PC-3 (cell line): ENCODE results near the gene NAV1. TPM values are rescaled to one million over a fixed set of nuclear protein-coding genes. Genes with fewer than 3 reads are reported as not detected.
A peak's percentile ranks its signal among the peaks of the same experiment; 100 is the strongest.

Source experiments
- ATAC-seq: fragments of 200-7000 bp; cut with Tn5 transposase; 2 replicates; pipeline ENCODE4 v1.9.1; 2020; ENCODE audit warnings: mild to moderate bottlenecking, moderate library complexity
- BruUV-seq: library from RNA; stranded (reverse); fragments of 400-500 nt; replicated peaks from 2 replicates; lab custom pipeline; 2021; lab: Mats Ljungman, UMichigan
- CTCF ChIA-PET: fragments of 300-600 bp; sonication (Branson Sonifier 250); formaldehyde crosslinking; loops from one replicate; lab custom pipeline; 2022; ENCODE audit warnings: antibody characterized with exemption; lab: Charles Lee
- POLR2A ChIA-PET: fragments of 300-600 bp; sonication (Branson Sonifier 250); formaldehyde crosslinking; loops from one replicate; lab custom pipeline; 2022; ENCODE audit warnings: antibody characterized with exemption; ENCODE audit not compliant: unreplicated experiment; lab: Charles Lee
- DNase-seq: peaks from one replicate; pipeline ENCODE4 v3.0.0-alpha.2; 2015
- H2AFZ ChIP-seq: fragments of 300-600 bp; sonication (generic); 2 replicates; pipeline ENCODE4 v1.6.0; 2016; ENCODE audit warnings: antibody characterized with exemption, low read length
- H3F3A ChIP-seq: fragments of 300-600 bp; sonication (generic); one replicate; pipeline ENCODE4 v1.6.0; 2017; ENCODE audit warnings: antibody characterized with exemption, low read length, control low read depth, mild to moderate bottlenecking; ENCODE audit not compliant: unreplicated experiment
- H3K27ac ChIP-seq: fragments of 300-600 bp; sonication (generic); 2 replicates; pipeline ENCODE4 v1.5.1; 2016; ENCODE audit warnings: mild to moderate bottlenecking, low read length
- H3K27me3 ChIP-seq: fragments of 300-600 bp; sonication (generic); 2 replicates; pipeline ENCODE4 v1.6.1; 2016; ENCODE audit warnings: low read length, mixed read lengths
- H3K36me3 ChIP-seq: fragments of 300-600 bp; sonication (generic); 2 replicates; pipeline ENCODE4 v1.6.1; 2016; ENCODE audit warnings: low read depth, mixed run types, low read length, mixed read lengths
- H3K4me1 ChIP-seq: fragments of 300-600 bp; sonication (generic); 2 replicates; pipeline ENCODE4 v1.5.1; 2016; ENCODE audit warnings: low read length; ENCODE audit not compliant: insufficient read depth
- H3K4me2 ChIP-seq: fragments of 300-600 bp; sonication (generic); 2 replicates; pipeline ENCODE4 v1.6.0; 2016; ENCODE audit warnings: low read length
- H3K4me3 ChIP-seq: fragments of 300-600 bp; sonication (generic); 2 replicates; pipeline ENCODE4 v1.5.1; 2016; ENCODE audit warnings: mild to moderate bottlenecking, low read length, mixed read lengths
- H3K79me2 ChIP-seq: fragments of 300-600 bp; sonication (generic); 2 replicates; pipeline ENCODE4 v1.6.1; 2017; ENCODE audit warnings: low read length, mixed read lengths
- H3K9ac ChIP-seq: fragments of 300-600 bp; sonication (generic); 2 replicates; pipeline ENCODE4 v1.6.0; 2016; ENCODE audit warnings: mild to moderate bottlenecking, low read length
- H3K9me2 ChIP-seq: fragments of 300-600 bp; sonication (generic); replicated peaks from 2 replicates; pipeline ENCODE4 v1.6.1; 2016; ENCODE audit warnings: mixed run types, low read length, mixed read lengths
- H3K9me3 ChIP-seq: fragments of 300-600 bp; sonication (generic); 2 replicates; pipeline ENCODE4 v1.6.1; 2016; ENCODE audit warnings: low read length, mixed read lengths
- H4K20me1 ChIP-seq: fragments of 300-600 bp; sonication (generic); 2 replicates; pipeline ENCODE4 v1.6.1; 2016; ENCODE audit warnings: low read length, mixed read lengths
- CTCF ChIP-seq: fragments of 300-600 bp; sonication (generic); conservative IDR thresholded peaks from 2 replicates; pipeline ENCODE4 v1.5.1; 2017; ENCODE audit warnings: antibody characterized with exemption, low read depth, mild to moderate bottlenecking, low read length
- EZH2 ChIP-seq: fragments of 300-600 bp; sonication (generic); IDR thresholded peaks from one replicate; pipeline ENCODE4 v1.6.1; 2017; ENCODE audit warnings: antibody characterized with exemption, mild to moderate bottlenecking, low read length; ENCODE audit not compliant: unreplicated experiment
- EZH2phosphoT487 ChIP-seq: fragments of 300-600 bp; sonication (generic); IDR thresholded peaks from 2 replicates; pipeline ENCODE4 v1.6.1; 2018; ENCODE audit warnings: mild to moderate bottlenecking, antibody characterized with exemption, low read length, borderline replicate concordance
- intact Hi-C: fragments of 100-400 bp; cut with micrococcal nuclease; formaldehyde crosslinking; loops from 2 replicates; pipeline ENCODE4 v1.9.0; 2023
- total RNA-seq: library from RNA; depleted of rRNA; stranded (reverse); fragments of >200 nt; gene quantifications from 2 replicates; pipeline ENCODE4 v1.2.3, GENCODE V29; 2014

Gene NAV1
- total RNA-seq, 1 experiment from 2014 or later, result 2.6 TPM

DNA sequence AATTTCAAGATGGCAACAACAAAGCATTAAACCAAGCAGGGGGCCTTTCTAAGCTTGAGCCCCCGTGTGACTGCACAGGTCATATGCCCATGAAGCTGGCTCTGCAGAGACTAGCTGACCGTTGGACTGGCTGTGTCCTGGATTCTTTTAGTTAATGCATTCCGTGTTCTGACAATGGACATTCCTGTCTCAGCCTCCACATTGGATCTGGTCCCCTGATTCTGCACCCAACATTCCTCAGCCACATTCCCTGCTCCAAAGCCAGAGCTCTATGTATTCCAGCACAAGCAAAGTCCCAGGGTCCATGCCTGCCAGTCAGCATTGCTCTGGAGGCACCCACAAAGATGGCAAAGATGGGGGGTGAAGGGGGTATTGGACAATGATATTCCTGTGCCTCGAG is 5.1 kb upstream of the NAV1 start:
- no peak for TF ChIP-seq CTCF
- no peak for TF ChIP-seq EZH2phosphoT487
- TF ChIP-seq EZH2, result no peak
- Histone ChIP-seq H3K79me2 (no peaks in the 10 kb centered on the region), H3K9ac (no peak overlapping the region), H3F3A (no peaks in the 10 kb centered on the region), H3K4me2 (no peak overlapping the region), H3K9me3 (no peaks in the 10 kb centered on the region), H3K27ac (no peak overlapping the region), H3K4me1 (peaks cover 31% of the 10 kb centered on the region), H2AFZ (no peak overlapping the region), H3K4me3 (no peak overlapping the region), H3K9me2 (no peaks in the 10 kb centered on the region), H4K20me1 (no peaks in the 10 kb centered on the region), H3K27me3 (no peaks in the 10 kb centered on the region), H3K36me3 (no peaks in the 10 kb centered on the region)
- DNase-seq (no peak), ATAC-seq (no peak)
- ChIA-PET CTCF (no interaction called here), POLR2A (no interaction called here)
- intact Hi-C loops, result no loop called here
- BruUV-seq, result no TSS peak

DNA sequence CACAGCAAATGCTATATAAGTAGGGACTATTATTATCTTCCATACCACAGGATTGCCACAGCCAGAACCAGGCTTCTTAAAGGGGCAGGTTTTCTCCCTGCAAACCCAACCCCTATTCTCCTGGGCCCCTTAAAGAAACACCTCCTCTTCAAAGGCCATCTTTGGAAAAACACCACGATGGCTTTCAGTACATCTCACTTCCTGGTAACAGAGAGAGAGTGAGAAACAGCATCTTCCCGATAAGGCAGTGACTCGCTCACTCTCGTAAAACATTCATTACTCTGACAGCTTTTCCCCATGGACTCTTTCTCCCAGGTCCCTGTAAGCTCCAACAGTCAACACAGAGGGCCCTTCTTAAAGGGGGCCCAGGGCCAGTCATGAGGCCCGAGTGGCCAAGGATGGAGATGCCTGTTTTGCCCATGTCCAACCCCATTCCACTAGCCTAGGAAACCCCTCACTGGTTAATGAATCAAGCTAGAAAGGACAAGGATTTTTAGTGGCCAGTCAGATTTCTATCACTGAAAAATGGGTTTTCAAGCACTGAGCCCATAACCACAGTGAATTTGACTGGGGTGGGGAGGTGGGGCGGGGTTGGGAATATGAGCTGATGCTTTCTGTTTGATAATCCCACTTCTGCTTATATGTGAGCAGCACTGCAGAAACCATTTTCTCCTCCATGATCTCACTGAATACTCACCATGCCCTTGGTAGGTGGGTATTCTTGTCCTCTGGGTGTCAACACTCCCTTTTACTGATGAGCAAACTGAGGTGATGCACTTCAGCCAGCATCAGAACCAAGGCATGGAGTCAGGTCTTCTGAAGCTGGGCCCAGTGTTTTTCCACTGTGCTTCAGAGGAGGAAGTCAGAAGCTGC is 3.6 kb upstream of the NAV1 start:
- 0 out of 2 replicates have a peak overlapping the region, but pooled peaks have one; percentile 6 for H3K4me2 ChIP-seq
- no TSS peak for BruUV-seq
- no peak overlapping the region for H3K4me3 ChIP-seq
- no peaks in the 10 kb centered on the region for H3K9me2 ChIP-seq
- POLR2A ChIA-PET, result no interaction called here
- intact Hi-C loops, result no loop called here
- H3K27me3 ChIP-seq, result no peaks in the 10 kb centered on the region
- H3K9ac ChIP-seq, result no peak overlapping the region
- H4K20me1 ChIP-seq, result no peaks in the 10 kb centered on the region
- H3K4me1 ChIP-seq, result peaks cover 31% of the 10 kb centered on the region
- ATAC-seq, result peak; percentile 9
- peak; percentile 37 for DNase-seq
- no peak for TF ChIP-seq CTCF
- no peak for TF ChIP-seq EZH2phosphoT487
- TF ChIP-seq EZH2, result no peak
- CTCF ChIA-PET, result interaction anchor here (0.5 to 0.7 kb wide), 2 partner anchors 23 to 295 kb away, joined by 3 to 11 read pairs; no protein-coding TSS in a partner anchor
- H3F3A ChIP-seq, result no peaks in the 10 kb centered on the region
- H2AFZ ChIP-seq, result no peak overlapping the region
- H3K79me2 ChIP-seq, result no peaks in the 10 kb centered on the region
- no peak overlapping the region for H3K27ac ChIP-seq
- H3K9me3 ChIP-seq, result no peaks in the 10 kb centered on the region
- H3K36me3 ChIP-seq, result no peaks in the 10 kb centered on the region

- TF ChIP-seq CTCF, result no peak
- no peak for TF ChIP-seq EZH2
- TF ChIP-seq EZH2phosphoT487, result no peak
- Histone ChIP-seq H3K36me3 (no peaks in the 10 kb centered on the region), H3K9me3 (no peaks in the 10 kb centered on the region), H3K27ac (no peak overlapping the region), H3K79me2 (no peaks in the 10 kb centered on the region), H3K4me3 (no peak overlapping the region), H3K9ac (no peak overlapping the region), H3F3A (no peaks in the 10 kb centered on the region), H3K27me3 (no peaks in the 10 kb centered on the region), H4K20me1 (no peaks in the 10 kb centered on the region), H3K4me2 (no peak overlapping the region), H3K9me2 (no peaks in the 10 kb centered on the region), H3K4me1 (peaks cover 31% of the 10 kb centered on the region), H2AFZ (no peak overlapping the region)
- ATAC-seq (no peak), DNase-seq (no peak)
- ChIA-PET CTCF (no interaction called here), POLR2A (no interaction called here)
- no TSS peak for BruUV-seq
- intact Hi-C loops, result no loop called here
Observed at GRCh38 chr1:201535919-201536245, 3.0 kb upstream of the NAV1 start.
